ENCODE measurements around the gene WNT9A.
A peak's percentile ranks its signal among the peaks of the same experiment; 100 is the strongest.

The WNT9A gene

GRCh38 chr1:227899141-227899819 is 48.5 kb downstream of the WNT9A start:
- Histone ChIP-seq H3K27ac (ENCODE audit: low read depth, low read length) (no peak overlapping the region), H3K36me3 (ENCODE audit: control insufficient read depth, insufficient read depth, low read length) (no peaks in the 10 kb centered on the region), H3K27me3 (ENCODE audit: control insufficient read depth, insufficient read depth, low read length) (no peaks in the 10 kb centered on the region), H3K9ac (ENCODE audit: low read length) (no peak overlapping the region), H3K4me3 (ENCODE audit: low read length) (no peak overlapping the region), H3K4me1 (ENCODE audit: control insufficient read depth, insufficient read depth, low read length) (no peaks in the 10 kb centered on the region)

GRCh38 chr1:227898502-227899140 is 49.1 kb downstream of the WNT9A start:
- no peaks in the 10 kb centered on the region for H3K4me1 ChIP-seq (ENCODE audit: control insufficient read depth, insufficient read depth, low read length)
- no peaks in the 10 kb centered on the region for H3K36me3 ChIP-seq (ENCODE audit: control insufficient read depth, insufficient read depth, low read length)
- H3K9ac ChIP-seq (ENCODE audit: low read length): no peak overlapping the region
- no peak overlapping the region for H3K4me3 ChIP-seq (ENCODE audit: low read length)
- H3K27ac ChIP-seq (ENCODE audit: low read depth, low read length): no peak overlapping the region
- H3K27me3 ChIP-seq (ENCODE audit: control insufficient read depth, insufficient read depth, low read length): no peaks in the 10 kb centered on the region

GRCh38 chr1:227897704-227898438 is 49.9 kb downstream of the WNT9A start:
- H3K27ac ChIP-seq (ENCODE audit: low read depth, low read length): no peak overlapping the region
- H3K4me3 ChIP-seq (ENCODE audit: low read length): no peak overlapping the region
- H3K27me3 ChIP-seq (ENCODE audit: control insufficient read depth, insufficient read depth, low read length): no peaks in the 10 kb centered on the region
- H3K9ac ChIP-seq (ENCODE audit: low read length): no peak overlapping the region
- H3K36me3 ChIP-seq (ENCODE audit: control insufficient read depth, insufficient read depth, low read length): no peaks in the 10 kb centered on the region
- H3K4me1 ChIP-seq (ENCODE audit: control insufficient read depth, insufficient read depth, low read length): no peaks in the 10 kb centered on the region

GRCh38 chr1:227896710-227897655 is 50.7 kb downstream of the WNT9A start:
- H3K36me3 ChIP-seq (ENCODE audit: control insufficient read depth, insufficient read depth, low read length): no peaks in the 10 kb centered on the region
- no peaks in the 10 kb centered on the region for H3K4me1 ChIP-seq (ENCODE audit: control insufficient read depth, insufficient read depth, low read length)
- no peak overlapping the region for H3K9ac ChIP-seq (ENCODE audit: low read length)
- no peaks in the 10 kb centered on the region for H3K27me3 ChIP-seq (ENCODE audit: control insufficient read depth, insufficient read depth, low read length)
- no peak overlapping the region for H3K27ac ChIP-seq (ENCODE audit: low read depth, low read length)
- no peak overlapping the region for H3K4me3 ChIP-seq (ENCODE audit: low read length)

- no peak overlapping the region for H3K4me3 ChIP-seq (ENCODE audit: low read length)
Measured at GRCh38 chr1:227895828-227896685, 51.7 kb downstream of the WNT9A start.

GRCh38 chr1:227894831-227895451 is 52.8 kb downstream of the WNT9A start:
- Histone ChIP-seq H3K27me3 (ENCODE audit: control insufficient read depth, insufficient read depth, low read length) (no peaks in the 10 kb centered on the region), H3K36me3 (ENCODE audit: control insufficient read depth, insufficient read depth, low read length) (no peaks in the 10 kb centered on the region), H3K9ac (ENCODE audit: low read length) (no peak overlapping the region), H3K4me3 (ENCODE audit: low read length) (no peak overlapping the region), H3K27ac (ENCODE audit: low read depth, low read length) (no peak overlapping the region), H3K4me1 (ENCODE audit: control insufficient read depth, insufficient read depth, low read length) (no peaks in the 10 kb centered on the region)

More at GRCh38 chr1:227895828-227896685, 51.7 kb downstream of the WNT9A start:
- no peaks in the 10 kb centered on the region for H3K27me3 ChIP-seq (ENCODE audit: control insufficient read depth, insufficient read depth, low read length)
- H3K27ac ChIP-seq (ENCODE audit: low read depth, low read length): peak overlapping the region; percentile 59
- no peak overlapping the region for H3K9ac ChIP-seq (ENCODE audit: low read length)
- no peaks in the 10 kb centered on the region for H3K4me1 ChIP-seq (ENCODE audit: control insufficient read depth, insufficient read depth, low read length)
- no peaks in the 10 kb centered on the region for H3K36me3 ChIP-seq (ENCODE audit: control insufficient read depth, insufficient read depth, low read length)

- H3K36me3 ChIP-seq (ENCODE audit: control insufficient read depth, insufficient read depth, low read length): no peaks in the 10 kb centered on the region
- no peaks in the 10 kb centered on the region for H3K27me3 ChIP-seq (ENCODE audit: control insufficient read depth, insufficient read depth, low read length)
- H3K4me1 ChIP-seq (ENCODE audit: control insufficient read depth, insufficient read depth, low read length): no peaks in the 10 kb centered on the region
- no peak overlapping the region for H3K9ac ChIP-seq (ENCODE audit: low read length)
- no peak overlapping the region for H3K27ac ChIP-seq (ENCODE audit: low read depth, low read length)
- no peak overlapping the region for H3K4me3 ChIP-seq (ENCODE audit: low read length)
Measured at GRCh38 chr1:227893949-227894721, 53.6 kb downstream of the WNT9A start.

- Histone ChIP-seq H3K4me3 (ENCODE audit: low read length) (no peak overlapping the region), H3K27me3 (ENCODE audit: control insufficient read depth, insufficient read depth, low read length) (no peaks in the 10 kb centered on the region), H3K27ac (ENCODE audit: low read depth, low read length) (no peak overlapping the region), H3K4me1 (ENCODE audit: control insufficient read depth, insufficient read depth, low read length) (no peaks in the 10 kb centered on the region), H3K9ac (ENCODE audit: low read length) (no peak overlapping the region), H3K36me3 (ENCODE audit: control insufficient read depth, insufficient read depth, low read length) (no peaks in the 10 kb centered on the region)
Measured at GRCh38 chr1:227893300-227893948, 54.3 kb downstream of the WNT9A start.

GRCh38 chr1:227892489-227893299 is 55.0 kb downstream of the WNT9A start:
- no peak overlapping the region for H3K27ac ChIP-seq (ENCODE audit: low read depth, low read length)

More at GRCh38 chr1:227892489-227893299, 55.0 kb downstream of the WNT9A start:
- no peaks in the 10 kb centered on the region for H3K36me3 ChIP-seq (ENCODE audit: control insufficient read depth, insufficient read depth, low read length)
- no peak overlapping the region for H3K9ac ChIP-seq (ENCODE audit: low read length)
- no peaks in the 10 kb centered on the region for H3K4me1 ChIP-seq (ENCODE audit: control insufficient read depth, insufficient read depth, low read length)
- no peaks in the 10 kb centered on the region for H3K27me3 ChIP-seq (ENCODE audit: control insufficient read depth, insufficient read depth, low read length)
- no peak overlapping the region for H3K4me3 ChIP-seq (ENCODE audit: low read length)

Data from rectal smooth muscle tissue (tissue), 1 donor.